RCC 7860 (cell line): ENCODE data around the gene SP4.
A peak's percentile ranks its signal among the peaks of the same experiment; 100 is the strongest.

Source experiments
- DNase-seq: peaks from one replicate; pipeline ENCODE4 v3.0.0-alpha.2; 2015; ENCODE audit warnings: low spot score
- FAIRE-seq: peaks from 2 replicates; lab custom pipeline; 2012; peaks lifted over from hg19 to GRCh38; lab: Jason Lieb, UNC

SP4 gene

GRCh38 chr7:21443149-21443841 is 15.4 kb downstream of the SP4 start:
- DNase-seq (no peak), FAIRE-seq (no peak)

DNA sequence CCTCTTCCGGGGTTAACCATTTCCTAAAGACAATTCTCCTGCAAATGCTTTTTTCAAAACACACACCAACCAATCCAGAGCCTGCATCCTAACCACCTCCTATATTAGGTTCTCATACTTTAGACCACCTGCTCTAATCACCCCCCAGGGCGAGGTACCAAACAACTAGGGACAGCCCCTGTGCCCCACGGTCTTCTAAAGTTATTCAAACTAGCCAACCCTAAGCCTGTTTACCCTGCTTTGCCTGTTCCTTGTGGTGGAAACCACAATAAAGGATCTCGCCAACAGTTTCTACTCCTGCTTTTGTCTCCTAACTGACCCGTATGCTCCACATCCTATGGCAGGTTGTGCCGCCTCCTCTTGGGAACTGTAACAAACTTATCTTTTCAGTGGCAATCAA is 21.1 kb downstream of the SP4 start:
- FAIRE-seq (no peak), DNase-seq (no peak)

DNA sequence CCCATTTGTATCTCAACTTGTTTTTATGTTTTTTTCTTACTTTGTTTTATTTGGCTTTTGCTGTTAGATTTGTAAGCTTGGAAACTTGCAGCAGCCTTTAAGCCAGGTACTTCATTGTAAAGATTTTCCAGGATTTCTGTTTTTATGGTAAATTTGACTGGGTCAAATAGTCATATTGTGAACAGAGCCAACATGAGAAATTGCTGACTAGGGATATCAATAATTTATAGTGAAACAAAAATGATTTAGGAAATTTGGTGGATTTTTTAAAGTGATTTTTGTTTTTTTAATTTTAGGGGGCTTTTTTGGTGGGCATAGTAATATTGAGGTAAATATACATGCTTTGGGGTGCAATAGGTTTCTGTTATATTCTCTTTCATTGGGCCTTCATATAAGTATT is 22.2 kb downstream of the SP4 start:
- no peak for FAIRE-seq
- no peak for DNase-seq

- DNase-seq, result no peak
- FAIRE-seq, result no peak
Measured at GRCh38 chr7:21450941-21451340, 23.1 kb downstream of the SP4 start.

GRCh38 chr7:21454182-21454581 is 26.3 kb downstream of the SP4 start:
- DNase-seq (no peak), FAIRE-seq (peak; percentile 40)

DNA sequence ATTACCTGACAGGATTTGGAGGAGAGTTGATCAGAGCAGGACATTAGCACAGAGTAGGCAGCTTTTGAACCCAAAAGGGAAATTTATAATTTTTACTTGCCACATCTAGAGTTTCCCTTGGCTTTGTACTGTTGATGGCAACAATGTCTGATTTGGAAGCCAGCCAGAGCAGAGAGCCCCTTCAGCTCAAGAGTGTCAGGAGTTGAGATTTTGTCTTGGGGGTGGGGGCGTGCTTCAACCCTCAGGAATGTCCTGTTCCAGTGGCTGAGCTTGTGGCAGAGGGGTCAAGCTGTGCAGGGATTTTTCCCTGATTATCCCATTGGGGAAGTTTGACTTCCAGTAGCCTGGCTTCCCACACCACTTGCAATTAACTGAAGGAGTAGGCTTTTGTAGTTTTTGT is 27.0 kb downstream of the SP4 start:
- no peak for FAIRE-seq

GRCh38 chr7:21461282-21461681 is 33.4 kb downstream of the SP4 start:
- FAIRE-seq, result no peak
- DNase-seq, result no peak

More for the DNA sequence above, 27.0 kb downstream of the SP4 start:
- no peak for DNase-seq

DNA sequence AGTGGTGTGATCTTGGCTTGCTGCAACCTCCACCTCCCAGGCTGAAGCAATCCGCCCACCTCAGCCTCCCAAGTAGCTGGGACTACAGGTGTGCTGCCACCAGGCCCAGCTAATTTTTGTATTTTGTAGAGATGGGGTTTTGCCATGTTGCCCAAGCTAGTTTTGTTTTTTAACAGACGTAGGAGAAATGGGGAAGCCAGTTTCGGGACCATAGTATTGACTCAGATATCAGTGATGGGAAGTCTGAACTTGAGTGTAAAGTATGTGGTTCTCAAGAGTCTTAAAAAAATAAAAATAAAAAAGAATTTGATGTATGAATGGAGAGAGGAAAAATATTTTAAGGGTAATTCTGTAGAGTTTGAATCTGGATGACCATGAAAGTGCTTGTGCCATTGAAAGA is 34.2 kb downstream of the SP4 start:
- no peak for DNase-seq
- no peak for FAIRE-seq

DNA sequence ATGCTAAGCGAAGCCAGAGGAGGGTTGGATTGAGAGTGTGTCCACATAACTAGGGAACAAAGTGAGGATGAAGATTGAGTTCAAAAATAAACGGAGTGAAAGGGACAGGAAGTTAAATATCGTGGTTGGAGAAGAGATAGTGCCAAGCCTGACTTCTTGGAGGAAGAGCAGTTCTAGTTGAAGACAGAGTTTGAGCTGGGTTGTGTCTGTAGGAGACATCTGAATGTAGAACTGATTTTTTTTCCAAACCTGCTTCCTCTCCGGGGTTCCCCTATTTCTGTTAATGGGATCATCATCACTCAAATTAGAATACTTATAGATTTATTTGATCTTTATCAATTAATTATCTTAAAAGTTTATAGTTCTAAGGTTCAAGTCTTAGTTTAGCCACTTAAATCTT is 35.6 kb downstream of the SP4 start:
- FAIRE-seq (no peak), DNase-seq (no peak)

- DNase-seq, result no peak
Measured at GRCh38 chr7:21468969-21469368, 41.1 kb downstream of the SP4 start.

GRCh38 chr7:21469894-21470293 is 42.0 kb downstream of the SP4 start:
- no peak for DNase-seq
- FAIRE-seq, result no peak

More at GRCh38 chr7:21468969-21469368, 41.1 kb downstream of the SP4 start:
- peak; percentile 75 for FAIRE-seq

DNA sequence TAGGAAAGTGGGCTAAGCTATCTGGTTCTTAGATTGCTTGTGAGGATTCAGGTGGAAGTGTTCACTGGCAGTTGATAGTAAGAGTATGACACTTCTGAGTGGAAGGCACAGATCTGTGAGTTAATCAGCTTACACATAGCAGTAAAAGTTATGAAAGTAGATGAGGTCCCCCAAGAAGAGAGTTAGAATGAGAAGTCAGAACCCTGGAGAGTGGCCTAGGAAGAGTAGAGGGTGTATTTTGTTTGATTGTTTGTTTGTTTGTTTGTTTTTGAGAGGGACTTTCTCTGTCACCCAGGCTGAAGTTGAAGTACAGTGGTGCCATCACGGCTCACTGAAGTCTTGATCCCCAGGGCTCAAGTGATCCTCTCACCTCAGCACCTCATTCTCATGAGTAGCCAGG is 44.1 kb downstream of the SP4 start:
- FAIRE-seq (no peak), DNase-seq (no peak)

DNA sequence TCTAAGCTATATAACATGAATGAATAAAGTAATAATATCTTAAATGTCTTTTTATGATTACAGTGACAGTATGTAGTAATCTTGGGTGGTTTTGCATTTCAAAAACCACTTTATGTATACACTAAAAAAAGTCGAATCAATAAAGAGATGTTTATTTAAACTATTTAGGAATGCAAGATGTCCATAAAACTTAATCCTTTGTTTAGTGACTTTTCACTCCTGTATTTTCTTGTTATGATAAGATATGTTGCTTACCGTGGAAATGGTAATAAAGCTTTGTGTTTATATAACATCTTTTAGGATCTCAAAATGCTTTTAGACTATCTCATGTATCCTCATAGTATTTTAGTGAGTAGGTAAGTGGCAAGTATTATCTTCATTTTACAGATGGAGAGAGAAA is 48.5 kb downstream of the SP4 start:
- FAIRE-seq (no peak), DNase-seq (no peak)

- no peak for FAIRE-seq
Measured at GRCh38 chr7:21480693-21481403, 53.0 kb downstream of the SP4 start.

DNA sequence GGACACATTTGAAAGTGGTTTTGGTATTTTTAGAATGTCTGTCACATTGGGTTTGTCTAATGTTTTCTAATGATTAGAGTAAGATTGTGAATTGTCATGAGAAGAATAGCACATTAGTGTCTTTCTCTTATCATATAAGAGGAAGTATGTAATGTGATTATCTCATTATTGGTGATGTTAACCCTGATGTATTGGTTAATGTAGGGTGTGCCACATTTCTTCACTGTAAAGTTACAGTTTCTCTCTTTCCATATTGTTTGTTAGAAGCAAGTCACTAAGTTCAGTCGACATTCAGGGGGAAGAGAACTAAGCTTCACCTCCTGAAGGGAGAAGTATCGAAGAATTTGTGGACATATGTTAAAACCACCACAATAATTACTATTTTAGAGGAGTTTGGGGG is 58.6 kb downstream of the SP4 start:
- DNase-seq (no peak), FAIRE-seq (no peak)

More at GRCh38 chr7:21480693-21481403, 53.0 kb downstream of the SP4 start:
- DNase-seq, result no peak

DNA sequence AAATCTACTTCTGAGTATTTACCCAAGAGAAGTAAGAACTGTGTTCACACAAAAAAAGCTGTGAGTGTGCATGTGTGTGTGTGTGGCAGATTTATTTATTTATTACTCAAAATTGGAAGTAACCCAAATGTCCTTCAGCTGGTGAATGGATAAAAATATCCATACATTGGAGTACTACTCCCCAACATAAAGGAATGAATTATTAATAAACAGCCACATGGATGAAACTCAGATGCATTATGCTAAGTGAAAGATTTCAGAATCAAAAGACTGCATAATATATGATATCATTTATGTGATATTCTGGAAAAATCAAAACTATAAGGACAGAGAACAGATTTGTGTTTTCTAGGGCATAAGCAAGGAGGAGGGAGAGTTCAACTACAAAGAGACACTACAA is 67.8 kb downstream of the SP4 start:
- no peak for FAIRE-seq
- no peak for DNase-seq

GRCh38 chr7:21497072-21497471 is 69.2 kb downstream of the SP4 start:
- DNase-seq (no peak), FAIRE-seq (no peak)

- no peak for DNase-seq
Measured at GRCh38 chr7:21500117-21500832, 72.4 kb downstream of the SP4 start.

GRCh38 chr7:21504021-21504420 is 76.1 kb downstream of the SP4 start:
- DNase-seq, result no peak
- no peak for FAIRE-seq

More at GRCh38 chr7:21500117-21500832, 72.4 kb downstream of the SP4 start:
- FAIRE-seq, result no peak

GRCh38 chr7:21507627-21508343 is 79.9 kb downstream of the SP4 start:
- FAIRE-seq (no peak), DNase-seq (no peak)

GRCh38 chr7:21508538-21508937 is 80.7 kb downstream of the SP4 start:
- no peak for FAIRE-seq
- no peak for DNase-seq
